HG02678 (cell line): ENCODE results near the gene TCEANC2.
"Not testable (repeated sequence)": the region's sequence is repeated elsewhere in the genome, so short reads cannot be mapped to it uniquely, and the experiment has no call there.

ENCODE experiments used
- ATAC-seq: cut with Tn5 transposase; IDR thresholded peaks from one replicate; pipeline ENCODE4 v1.9.1; 2021; ENCODE audit warnings: mild to moderate bottlenecking, moderate library complexity; ENCODE audit not compliant: unreplicated experiment

TCEANC2 gene

DNA sequence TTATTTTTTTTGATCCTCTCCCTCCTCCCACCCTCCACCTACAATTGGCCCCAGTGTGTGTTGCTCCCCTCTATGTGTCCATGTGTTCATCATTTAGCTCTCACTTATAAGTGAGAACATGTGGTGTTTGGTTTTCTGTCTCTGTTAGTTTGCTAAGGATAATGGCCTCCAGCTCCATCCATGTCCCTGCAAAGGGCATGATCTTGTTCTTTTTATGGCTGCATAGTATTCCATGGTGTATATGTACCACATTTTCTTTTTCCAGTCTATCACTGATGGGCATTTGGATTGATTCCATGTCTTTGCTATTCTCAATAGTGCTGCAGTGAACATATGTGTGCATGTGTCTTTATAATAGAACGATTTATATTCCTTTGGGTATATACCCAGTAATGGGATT, 28.6 kb upstream of the TCEANC2 start:
- ATAC-seq = not testable (repeated sequence)

GRCh38 chr1:54027848-54028247, 25.6 kb upstream of the TCEANC2 start:
- ATAC-seq = no peak

DNA sequence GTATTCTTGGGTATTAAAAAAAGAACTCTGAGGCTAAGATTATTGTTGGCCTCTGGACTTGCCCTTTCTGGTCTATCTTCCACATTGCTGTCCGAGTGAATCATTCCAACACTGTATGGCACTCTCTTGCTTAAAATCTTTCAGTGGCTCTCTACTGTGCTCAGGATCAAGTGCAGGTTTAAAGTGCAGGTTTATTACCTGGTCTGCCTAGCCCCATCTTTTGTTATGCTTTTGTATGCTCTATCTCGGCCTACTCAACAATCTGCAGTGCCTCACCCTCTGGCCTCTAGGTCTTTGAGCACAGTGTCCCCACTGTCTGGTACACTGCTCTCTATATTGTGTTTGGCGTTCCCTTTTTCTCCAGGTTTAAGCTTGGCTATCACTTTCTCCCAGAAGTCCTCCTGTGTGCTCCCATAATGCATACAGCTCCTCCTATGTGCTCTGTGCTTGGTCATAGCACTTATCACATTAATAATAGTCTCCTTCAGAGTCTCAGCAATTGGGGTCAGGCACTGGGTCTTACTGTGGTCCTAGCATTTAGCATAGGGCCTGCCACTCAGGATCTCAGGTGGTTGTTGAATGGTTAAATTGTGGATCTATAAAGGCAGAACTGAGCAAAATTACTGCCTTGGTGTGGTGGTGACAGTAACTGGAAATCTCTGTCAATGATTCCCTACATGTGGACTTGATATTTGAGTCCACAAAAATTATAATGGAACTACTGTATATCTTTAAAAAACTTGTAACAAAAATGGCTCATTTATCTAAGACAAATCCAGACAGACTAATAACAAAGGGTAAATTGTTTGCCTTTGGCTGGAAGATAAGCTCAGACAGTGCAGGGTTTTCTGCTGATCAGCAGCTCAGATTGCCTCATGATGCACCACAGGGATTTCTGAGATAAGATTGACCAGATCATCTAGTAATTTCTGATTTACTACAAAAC, 24.8 kb upstream of the TCEANC2 start:
- ATAC-seq = no peak

- ATAC-seq = no peak
These were observed 15.9 kb upstream of the TCEANC2 start for GRCh38 chr1:54037476-54037875.

DNA sequence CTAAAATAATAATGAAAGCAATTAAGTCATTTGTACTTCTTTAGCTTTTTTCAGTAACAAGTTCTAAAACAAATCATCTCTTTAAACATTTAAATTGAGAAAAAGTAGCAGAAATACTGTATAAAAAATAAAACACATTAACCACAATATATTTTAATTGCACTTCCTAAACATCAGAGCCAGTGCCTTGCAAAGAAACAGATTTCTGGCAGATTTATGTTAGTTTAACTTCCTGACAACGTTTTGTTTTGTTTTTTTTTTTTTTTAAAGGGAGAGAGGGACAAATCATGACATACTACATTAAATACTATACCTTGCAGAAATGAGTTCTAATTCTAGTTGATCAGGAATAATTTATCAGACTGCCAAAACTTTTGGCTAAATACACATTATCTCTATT, 11.6 kb upstream of the TCEANC2 start:
- ATAC-seq = no peak

DNA sequence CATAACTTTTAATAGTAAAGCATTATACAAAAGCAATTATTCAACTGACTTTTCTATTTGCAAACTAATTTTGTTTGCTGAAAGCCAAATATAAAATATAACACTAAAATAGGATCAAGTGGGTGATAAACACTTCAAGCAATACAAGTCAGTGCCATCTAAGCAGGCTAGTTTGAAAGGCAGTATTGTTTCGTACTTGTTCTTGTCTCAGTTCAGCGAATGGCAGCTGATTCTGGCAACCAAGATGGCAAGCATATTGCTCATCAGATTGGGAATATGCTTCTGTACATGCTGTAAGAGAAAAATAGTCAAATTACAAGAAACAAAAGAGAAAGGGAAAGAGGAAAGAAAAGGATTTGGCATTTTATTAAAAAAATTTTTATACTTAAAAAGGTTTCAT, 7.9 kb upstream of the TCEANC2 start:
- ATAC-seq = no peak

- no peak for ATAC-seq
These were observed 6.6 kb upstream of the TCEANC2 start for GRCh38 chr1:54046671-54047383.

DNA sequence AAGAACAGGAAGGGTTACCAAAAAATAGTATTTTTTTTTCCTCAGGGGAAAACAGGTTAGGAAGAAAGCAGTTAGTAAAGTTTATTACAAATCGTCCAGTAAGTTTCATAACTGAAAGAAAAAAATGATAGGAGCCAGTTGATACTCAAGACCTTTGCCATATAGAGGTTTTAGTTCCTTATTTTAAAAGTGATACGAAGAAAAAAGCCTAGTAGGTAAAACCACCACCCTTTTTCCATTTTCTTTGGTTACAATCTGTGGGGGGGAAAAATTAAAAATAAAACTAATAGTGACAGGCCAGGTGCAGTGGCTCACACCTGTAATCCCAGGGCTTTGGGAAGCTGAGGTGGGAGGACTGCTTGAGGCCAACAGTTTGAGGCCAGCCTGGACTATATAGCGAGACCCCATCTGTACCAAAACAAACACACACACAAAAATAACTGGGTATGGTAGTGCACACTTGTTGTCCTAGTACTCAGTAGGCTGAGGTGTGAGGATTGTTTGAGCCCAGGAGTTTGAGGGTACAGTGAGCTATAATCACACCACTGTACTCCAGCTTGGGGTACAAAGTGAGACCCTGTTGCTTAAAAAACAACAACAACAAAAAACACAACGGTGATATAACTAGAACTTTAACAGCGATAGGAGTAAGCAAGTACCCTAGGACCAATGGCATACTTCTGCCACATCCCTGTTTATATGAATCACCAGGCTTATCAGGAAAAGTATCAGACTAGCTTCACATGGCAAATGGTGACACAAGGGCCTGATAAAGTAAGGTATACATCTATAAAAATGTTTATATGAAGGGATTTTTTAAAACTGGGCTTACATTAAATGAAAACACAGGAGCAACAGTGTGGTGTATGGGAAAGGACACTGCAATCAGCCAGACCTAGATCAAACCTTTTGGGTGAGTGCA, 5.8 kb upstream of the TCEANC2 start:
- no peak for ATAC-seq

- not testable (repeated sequence) for ATAC-seq
These were observed 3.0 kb upstream of the TCEANC2 start for GRCh38 chr1:54050435-54050834.

- no peak for ATAC-seq
These were observed 1.4 kb upstream of the TCEANC2 start for GRCh38 chr1:54051933-54052430.

DNA sequence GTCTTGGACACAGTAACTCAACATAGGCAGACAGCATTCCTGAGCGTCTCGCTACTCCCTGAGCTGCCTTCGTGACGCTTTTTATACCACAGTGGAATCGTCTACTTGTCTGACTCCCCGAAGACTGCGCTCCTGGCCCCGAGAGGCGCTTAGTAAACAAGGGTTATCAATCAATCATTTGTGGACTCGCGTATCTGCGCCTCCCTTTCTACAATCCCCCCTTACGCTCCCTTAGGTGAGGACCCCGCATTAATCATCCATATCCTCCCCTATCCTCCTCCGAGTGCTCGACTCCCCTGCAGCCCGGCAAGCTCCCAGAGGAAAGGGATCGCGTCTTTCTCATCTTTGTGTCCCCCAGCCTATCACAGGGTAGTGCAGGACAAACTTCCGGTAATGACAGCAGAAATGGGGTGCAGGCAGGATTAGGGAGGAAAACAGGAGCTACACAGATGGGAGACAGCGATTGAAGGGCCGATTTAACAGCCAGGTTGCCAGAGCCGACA, 926 bp upstream of the TCEANC2 start:
- peak; percentile 23 for ATAC-seq

DNA sequence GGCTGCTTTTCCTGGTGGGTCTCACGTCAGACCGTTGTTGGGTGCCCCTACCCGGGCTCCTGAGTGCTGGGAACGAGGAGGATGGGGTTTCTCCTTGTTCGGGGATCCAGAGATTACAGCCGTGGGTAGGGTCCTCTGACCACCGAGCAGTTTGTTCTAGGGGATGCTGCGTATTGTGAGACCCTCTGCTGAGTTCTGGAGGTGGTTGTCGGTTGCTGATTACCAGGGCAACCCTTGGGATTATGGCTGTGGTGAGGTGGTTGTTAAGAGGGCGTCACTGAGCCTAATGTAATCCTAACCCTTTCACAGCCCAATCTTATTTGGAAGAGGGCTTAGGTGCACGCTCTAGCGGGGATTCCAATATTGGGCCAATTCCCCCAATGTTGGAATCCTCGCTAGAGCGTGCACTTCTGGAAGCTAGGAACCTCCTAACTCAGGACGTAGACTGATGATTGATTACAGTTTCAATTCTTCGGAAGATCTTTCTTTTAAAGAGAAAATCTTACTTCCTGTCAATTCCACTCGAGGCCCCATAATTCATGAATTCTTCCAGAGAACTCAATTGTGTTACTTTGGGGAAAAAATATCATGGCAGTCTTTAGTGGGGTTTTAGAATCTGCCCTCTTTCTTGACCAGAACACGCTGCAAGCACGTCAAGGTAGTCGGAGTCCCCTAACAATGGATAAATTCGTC, 483 bp downstream of the TCEANC2 start:
- peak; percentile 1 for ATAC-seq

DNA sequence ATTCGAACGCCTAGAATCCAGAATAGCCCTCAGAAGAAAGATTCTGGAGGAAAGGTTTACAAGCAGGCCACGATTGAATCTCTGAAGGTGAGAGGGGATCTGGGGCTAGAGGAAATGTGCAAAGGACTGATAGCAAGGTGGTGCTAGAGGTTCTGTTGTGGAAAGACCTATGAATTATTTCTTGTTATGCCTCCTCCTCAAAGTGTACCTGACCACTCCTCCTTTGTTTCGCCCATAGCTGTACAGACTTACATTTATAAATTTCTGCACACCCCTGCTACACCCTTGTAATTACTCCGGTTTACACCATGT, 986 bp downstream of the TCEANC2 start:
- ATAC-seq = no peak

- ATAC-seq = no peak
These were observed 10.9 kb downstream of the TCEANC2 start for GRCh38 chr1:54064299-54064698.

GRCh38 chr1:54069791-54070170, 16.4 kb downstream of the TCEANC2 start:
- no peak for ATAC-seq

GRCh38 chr1:54070171-54070837, 16.9 kb downstream of the TCEANC2 start:
- ATAC-seq = no peak

- ATAC-seq = no peak
These were observed 24.0 kb downstream of the TCEANC2 start for GRCh38 chr1:54077359-54077758.

- no peak for ATAC-seq
These were observed 27.2 kb downstream of the TCEANC2 start for GRCh38 chr1:54080598-54081049.
